K562 (cell line): ENCODE data around the gene MRPL27. TPM values are rescaled to one million over a fixed set of nuclear protein-coding genes. Genes with fewer than 3 reads are reported as not detected.

Experiments used
- ATAC-seq: fragments of 200-7000 bp; cut with Tn5 transposase; 3 replicates; pipeline ENCODE4 v1.9.1; 2020; ENCODE audit warnings: moderate library complexity
- BruUV-seq: library from RNA; stranded (reverse); fragments of 400-500 nt; replicated peaks from 2 replicates; lab custom pipeline; 2021; lab: Mats Ljungman, UMichigan
- CTCF ChIA-PET: fragments of 300-600 bp; formaldehyde crosslinking; extraction: SDS; loops from one replicate; lab custom pipeline; 2021; ENCODE audit warnings: low intra/inter-chr PET ratio; lab: Yijun Ruan, JAX
- POLR2A ChIA-PET: fragments of 300-600, 350-650 bp; sonication (Branson Sonifier 250); formaldehyde crosslinking; extraction: SDS; loops from one replicate; lab custom pipeline; 2021; ENCODE audit warnings: antibody characterized with exemption, inconsistent platforms; lab: Yijun Ruan, JAX
- DNase-seq, 4 experiments: peaks; one replicate each; pipeline versions ENCODE4 v3.0.0 to v3.0.0-alpha.2; 2011 to 2018; ENCODE audit warnings: low spot score in 3 of 4, mixed read lengths in 3 of 4; ENCODE audit errors: extremely low read depth in 1 of 4
- FAIRE-seq: peaks from 2 replicates; lab custom pipeline; 2011; peaks lifted over from hg19 to GRCh38; lab: Jason Lieb, UNC
- H2AFZ ChIP-seq: 2 replicates; pipeline ENCODE4 v1.6.0; 2011; ENCODE audit warnings: low read depth, low read length, control low read depth, inconsistent platforms
- H3K27ac ChIP-seq: fragments of 200-600 bp; 3 replicates; pipeline ENCODE4 v1.8.0; 2011; ENCODE audit warnings: low read depth, mild to moderate bottlenecking, control low read depth, inconsistent platforms, low read length, moderate library complexity, mixed read lengths; ENCODE audit errors: extremely low read depth
- H3K27me3 ChIP-seq, 2 experiments: fragments of 300-600 bp in 1 of 2; 2 replicates in 1 of 2; 3 replicates in 1 of 2; pipeline versions ENCODE4 v1.6.0 to v1.8.0; 2011; ENCODE audit warnings: inconsistent platforms in 2 of 2, low read length in 2 of 2, mild to moderate bottlenecking in 1 of 2, mixed read lengths in 1 of 2, moderate library complexity in 1 of 2; ENCODE audit not compliant: control insufficient read depth in 2 of 2, insufficient read depth in 2 of 2
- H3K36me3 ChIP-seq: fragments of 300-600 bp; 3 replicates; pipeline ENCODE4 v1.8.0; 2011; ENCODE audit warnings: mild to moderate bottlenecking, low read length, inconsistent platforms; ENCODE audit not compliant: control insufficient read depth, insufficient read depth
- H3K4me1 ChIP-seq, 2 experiments: fragments of 200-600 bp in 1 of 2; replicated peaks in 1 of 2; 2 replicates in 1 of 2; 3 replicates in 1 of 2; pipeline versions ENCODE4 v1.5.1 to v1.8.0; 2011; ENCODE audit warnings: inconsistent platforms in 2 of 2, low read length in 2 of 2, mild to moderate bottlenecking in 1 of 2, mixed read lengths in 1 of 2, moderate library complexity in 1 of 2; ENCODE audit not compliant: control insufficient read depth in 2 of 2, insufficient read depth in 2 of 2
- H3K4me2 ChIP-seq: 2 replicates; pipeline ENCODE4 v1.6.1; 2011; ENCODE audit warnings: low read length, control low read depth, inconsistent platforms, mixed read lengths; ENCODE audit not compliant: insufficient read depth
- H3K4me3 ChIP-seq: fragments of 200-600 bp; sonication (generic), shearing (Covaris generic); 2 replicates; pipeline ENCODE4 v1.5.1; 2016; ENCODE audit warnings: control low read depth, inconsistent platforms
- H3K79me2 ChIP-seq: fragments of 200-600 bp; 3 replicates; pipeline ENCODE4 v1.8.0; 2011; ENCODE audit warnings: low read length, inconsistent platforms; ENCODE audit not compliant: control insufficient read depth, insufficient read depth
- H3K9ac ChIP-seq, 2 experiments: 2 replicates each; pipeline versions ENCODE4 v1.6.0 to v1.6.1; 2011; ENCODE audit warnings: low read depth in 2 of 2, low read length in 2 of 2, control low read depth in 1 of 2, inconsistent platforms in 1 of 2, mild to moderate bottlenecking in 1 of 2, mixed read lengths in 1 of 2; ENCODE audit not compliant: insufficient read depth in 1 of 2
- H3K9me1 ChIP-seq: one replicate; pipeline ENCODE4 v1.6.0; 2011; ENCODE audit warnings: inconsistent platforms, mild to moderate bottlenecking, low read length, moderate library complexity; ENCODE audit not compliant: control insufficient read depth, insufficient read depth
- H3K9me3 ChIP-seq: replicated peaks from 2 replicates; pipeline ENCODE4 v1.5.1; 2011; ENCODE audit warnings: low read depth, low read length, inconsistent platforms; ENCODE audit not compliant: control insufficient read depth, insufficient read depth
- H4K20me1 ChIP-seq: replicated peaks from 2 replicates; pipeline ENCODE4 v1.6.1; 2011; ENCODE audit warnings: low read length, inconsistent platforms, mixed read lengths; ENCODE audit not compliant: control insufficient read depth, insufficient read depth
- CHD1 ChIP-seq: fragments of 200-600 bp; sonication (generic); IDR thresholded peaks from one replicate; pipeline ENCODE4 v1.6.1; 2012; ENCODE audit warnings: mild to moderate bottlenecking, moderate library complexity, low read length, inconsistent platforms
- POLR2G ChIP-seq: fragments of 200-400 bp; formaldehyde crosslinking; IDR thresholded peaks from 2 replicates; pipeline ENCODE4 v1.6.1; 2017; ENCODE audit warnings: low read depth, mild to moderate bottlenecking, antibody characterized with exemption, low read length, moderate library complexity
- WGBS: fragments of 100-300 bp; shearing (Covaris generic); methylation state at CpG from one replicate; pipeline ENCODE4 v1.1.6; 2016; ENCODE audit warnings: low coverage, mixed read lengths; ENCODE audit not compliant: insufficient coverage; ENCODE audit errors: missing lambda C conversion rate; 5-methylcytosine and 5-hydroxymethylcytosine counted together
- in situ Hi-C: fragments of 300-500 bp; cut with MboI; formaldehyde crosslinking; loops from 4 replicates; pipeline ENCODE4 v1.15.0; 2018; ENCODE audit warnings: inconsistent platforms, mixed read lengths
- intact Hi-C: fragments of 100-400 bp; cut with micrococcal nuclease; formaldehyde crosslinking; loops from 2 replicates; pipeline ENCODE4 v1.14.2; 2022
- polyA plus RNA-seq, 8 experiments: library from polyadenylated mRNA; depleted of rRNA in 4 of 8; stranded (reverse) in 5 of 8; unstranded in 3 of 8; fragments of >200 nt; fragmentation: Nextera tagmentation in 2 of 8; fragmentation: Illumina TruSeq in 1 of 8; extraction: Ambion mirVana in 2 of 8; extraction: Trizol in 1 of 8; gene quantifications; 2 replicates each; pipeline versions ENCODE4 v1.2.1 to v1.2.3, GENCODE V29; 2011 to 2014; ENCODE audit warnings: inconsistent platforms in 1 of 8, missing spikeins in 1 of 8
- total RNA-seq, 7 experiments: library from RNA; depleted of rRNA in 6 of 7; stranded (reverse); fragments of >200 nt in 6 of 7; fragmentation: Illumina TruSeq in 2 of 7; extraction: Trizol in 2 of 7; gene quantifications; 2 replicates each; pipeline versions ENCODE4 v1.2.1 to v1.2.3, GENCODE V29; 2011 to 2021; ENCODE audit warnings: low replicate concordance in 1 of 7
- TF ChIP-seq, protein P1 (sequence below): IDR thresholded peaks from 3 replicates; pipeline ENCODE4 v1.6.1; 2011; ENCODE audit warnings: borderline replicate concordance, mild to moderate bottlenecking; ENCODE audit not compliant: insufficient read length, insufficient read depth

The MRPL27 gene
- total and polyA plus RNA-seq, 9 of the 15 experiments (the other 6 are each of a cell fraction or from before 2014, with no cell fraction given): 96.3 to 401 (median 142) TPM

DNA sequence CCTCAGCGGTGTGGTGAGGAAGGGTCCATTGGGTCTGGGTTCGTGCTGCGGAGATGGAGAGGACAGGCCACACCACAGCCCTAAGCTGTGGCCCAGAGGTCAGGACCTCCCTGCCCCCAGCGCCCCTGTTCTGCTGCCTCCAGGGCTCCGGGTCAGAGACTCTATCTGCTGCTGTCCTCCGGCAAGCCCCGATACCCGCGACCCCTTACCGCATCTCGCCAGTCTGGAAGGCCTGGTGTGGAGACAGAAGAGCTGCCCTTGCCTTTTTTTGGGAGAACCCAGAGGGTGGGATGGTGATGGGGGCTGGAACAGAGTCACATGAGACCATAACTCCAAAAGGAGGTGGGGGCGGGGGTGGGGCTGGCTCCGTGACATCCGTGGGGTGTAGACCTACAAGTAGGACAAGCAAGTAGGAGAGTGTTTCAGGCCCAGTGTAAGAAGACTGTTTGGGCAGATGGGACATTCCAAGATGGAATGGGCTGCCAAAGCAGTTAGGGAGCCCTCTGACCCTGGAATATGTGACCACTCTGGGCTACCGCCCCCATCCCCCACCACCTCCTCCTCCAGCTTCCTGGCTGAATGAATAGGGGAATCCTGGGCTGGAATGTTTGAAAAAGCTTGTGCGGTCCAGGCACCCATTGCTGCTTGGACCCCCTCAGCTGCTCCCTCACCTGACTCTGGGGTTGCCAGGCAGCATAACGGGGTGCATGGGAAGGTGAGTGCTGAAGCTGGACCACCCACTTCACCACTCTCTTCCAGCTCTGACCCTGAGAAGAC lies 25.7 kb downstream of the MRPL27 start:
- Histone ChIP-seq H3K36me3 (no peaks in the 10 kb centered on the region), H3K4me2 (peak overlapping the region; percentile 88), H3K4me3 (peak overlapping the region; percentile 81), H3K27ac (no peak overlapping the region), H3K9me3 (no peaks in the 10 kb centered on the region), H2AFZ (peak overlapping the region; percentile 89; the same call in 1 of the 2 replicates), H3K9me1 (peaks cover 3% of the 10 kb centered on the region), H3K9ac (peak overlapping the region; percentile 65 to 94), H3K79me2 (peaks cover 18% of the 10 kb centered on the region), H3K4me1 (peaks cover 8 to 29% of the 10 kb centered on the region in 2 experiments; a peak in 4 of 5 replicates), H3K27me3 (no peaks in the 10 kb centered on the region), H4K20me1 (no peaks in the 10 kb centered on the region; the same call in 1 of the 2 replicates)
- ChIA-PET POLR2A (interaction anchor here (0.6 to 1.2 kb wide), 4 partner anchors 8 to 1073 kb away, joined by 3 to 6 read pairs (median 4); no protein-coding TSS in a partner anchor), CTCF (no interaction called here)
- intact Hi-C loops: no loop called here
- DNase-seq (no peak), FAIRE-seq (no peak), ATAC-seq (0 out of 3 replicates have a peak, but pooled peaks have one; percentile 3)
- in situ Hi-C loops: no loop called here
- WGBS: 54% methylated on average over 12 of the region's 17 CpGs
- TF ChIP-seq, protein P1, sequence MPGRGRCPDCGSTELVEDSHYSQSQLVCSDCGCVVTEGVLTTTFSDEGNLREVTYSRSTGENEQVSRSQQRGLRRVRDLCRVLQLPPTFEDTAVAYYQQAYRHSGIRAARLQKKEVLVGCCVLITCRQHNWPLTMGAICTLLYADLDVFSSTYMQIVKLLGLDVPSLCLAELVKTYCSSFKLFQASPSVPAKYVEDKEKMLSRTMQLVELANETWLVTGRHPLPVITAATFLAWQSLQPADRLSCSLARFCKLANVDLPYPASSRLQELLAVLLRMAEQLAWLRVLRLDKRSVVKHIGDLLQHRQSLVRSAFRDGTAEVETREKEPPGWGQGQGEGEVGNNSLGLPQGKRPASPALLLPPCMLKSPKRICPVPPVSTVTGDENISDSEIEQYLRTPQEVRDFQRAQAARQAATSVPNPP: no peak
- peak; percentile 31 for TF ChIP-seq POLR2G
- TF ChIP-seq CHD1: no peak
- BruUV-seq: no TSS peak
